OCI-LY7 (cell line): Measurements from ENCODE around the gene EIF4H. TPM values are rescaled to one million over a fixed set of nuclear protein-coding genes. Genes with fewer than 3 reads are reported as not detected.

Source experiments
- BruUV-seq: library from RNA; stranded (reverse); fragments of 400-500 nt; replicated peaks from 2 replicates; lab custom pipeline; 2021; lab: Mats Ljungman, UMichigan
- CTCF ChIA-PET: fragments of 300-600 bp; sonication (Branson Sonifier 250); formaldehyde crosslinking; loops from one replicate; lab custom pipeline; 2022; ENCODE audit warnings: antibody characterized with exemption; ENCODE audit not compliant: unreplicated experiment; lab: Charles Lee
- POLR2A ChIA-PET: fragments of 300-600 bp; sonication (Branson Sonifier 250); formaldehyde crosslinking; loops from one replicate; lab custom pipeline; 2022; ENCODE audit warnings: antibody characterized with exemption; lab: Charles Lee
- DNase-seq: peaks from one replicate; pipeline ENCODE4 v3.0.0-alpha.2; 2015; ENCODE audit warnings: low spot score
- H2AFZ ChIP-seq: fragments of 200-600 bp; sonication (generic), shearing (Covaris generic); 2 replicates; pipeline ENCODE4 v1.6.1; 2014; ENCODE audit warnings: mild to moderate bottlenecking, antibody characterized with exemption, low read length, moderate library complexity
- H3K27ac ChIP-seq: fragments of 200-600 bp; sonication (generic); 2 replicates; pipeline ENCODE4 v1.5.1; 2014; ENCODE audit warnings: mixed run types, low read depth, mild to moderate bottlenecking, moderate library complexity, low read length, inconsistent platforms; ENCODE audit not compliant: poor library complexity, severe bottlenecking
- H3K36me3 ChIP-seq: fragments of 200-600 bp; sonication (generic); 2 replicates; pipeline ENCODE4 v1.6.1; 2014; ENCODE audit warnings: mild to moderate bottlenecking, antibody characterized with exemption, low read length, moderate library complexity, mixed read lengths; ENCODE audit not compliant: insufficient read depth
- H3K4me1 ChIP-seq: fragments of 200-600 bp; sonication (generic); 2 replicates; pipeline ENCODE4 v1.5.1; 2014; ENCODE audit warnings: mild to moderate bottlenecking, low read length; ENCODE audit not compliant: insufficient read depth, poor library complexity, severe bottlenecking
- H3K4me2 ChIP-seq: fragments of 200-600 bp; sonication (generic); 2 replicates; pipeline ENCODE4 v1.6.1; 2014; ENCODE audit warnings: mild to moderate bottlenecking, low read length
- H3K4me3 ChIP-seq: fragments of 200-600 bp; sonication (generic); 2 replicates; pipeline ENCODE4 v1.5.1; 2014; ENCODE audit warnings: mild to moderate bottlenecking, low read depth, low read length; ENCODE audit not compliant: poor library complexity, severe bottlenecking
- H3K79me2 ChIP-seq: fragments of 200-600 bp; sonication (generic); 2 replicates; pipeline ENCODE4 v1.6.1; 2016; ENCODE audit warnings: low read depth, mild to moderate bottlenecking, low read length, moderate library complexity, mixed read lengths; ENCODE audit not compliant: insufficient read depth
- H3K9me2 ChIP-seq: fragments of 200-600 bp; sonication (generic); 2 replicates; pipeline ENCODE4 v1.6.1; 2016; ENCODE audit warnings: mild to moderate bottlenecking, low read length, mixed read lengths; ENCODE audit not compliant: insufficient read depth
- H3K9me3 ChIP-seq: fragments of 200-600 bp; sonication (generic); 2 replicates; pipeline ENCODE4 v1.6.1; 2014; ENCODE audit warnings: mild to moderate bottlenecking, mixed run types, low read length, mixed read lengths
- H4K20me1 ChIP-seq: fragments of 200-600 bp; sonication (generic); 2 replicates; pipeline ENCODE4 v1.6.1; 2014; ENCODE audit warnings: mild to moderate bottlenecking, antibody characterized with exemption, low read length, moderate library complexity, mixed read lengths; ENCODE audit not compliant: insufficient read depth
- CTCF ChIP-seq: fragments of 200-600 bp; sonication (generic); conservative IDR thresholded peaks from 2 replicates; pipeline ENCODE4 v1.5.1; 2014; ENCODE audit warnings: mild to moderate bottlenecking, antibody characterized with exemption, low read length, moderate library complexity, mixed read lengths
- EZH2phosphoT487 ChIP-seq: fragments of 200-600 bp; sonication (generic); IDR thresholded peaks from 2 replicates; pipeline ENCODE4 v1.6.1; 2018; ENCODE audit warnings: low read depth, borderline replicate concordance, mild to moderate bottlenecking, mixed run types, antibody characterized with exemption, low read length, moderate library complexity, mixed read lengths
- intact Hi-C: fragments of 100-400 bp; cut with micrococcal nuclease; formaldehyde crosslinking; loops from one replicate; pipeline ENCODE4 v1.10.0; 2022; ENCODE audit not compliant: unreplicated experiment
- total RNA-seq, 2 experiments: library from RNA; depleted of rRNA in 1 of 2; stranded (reverse); fragments of >200 nt in 1 of 2; shearing (Covaris generic) in 1 of 2; gene quantifications; 2 replicates each; pipeline ENCODE4 v1.2.3, GENCODE V29; 2014 to 2022

The EIF4H gene
- total RNA-seq, 2 experiments from 2014 or later = 202 to 345 TPM

- BruUV-seq = no TSS peak
- Histone ChIP-seq H3K4me1 (peaks cover 74% of the 10 kb centered on the region), H3K79me2 (peaks cover 100% of the 10 kb centered on the region), H3K27ac (peak overlapping the region; percentile 38), H3K9me2 (no peaks in the 10 kb centered on the region), H3K36me3 (peaks cover 98% of the 10 kb centered on the region), H3K4me2 (peak overlapping the region; percentile 34; the same call in 1 of the 2 replicates), H3K4me3 (no peak overlapping the region), H4K20me1 (peaks cover 58% of the 10 kb centered on the region), H3K9me3 (no peaks in the 10 kb centered on the region), H2AFZ (no peak overlapping the region)
- ChIA-PET POLR2A (interaction anchor here (0.8 to 1.4 kb wide), 3 partner anchors 10 to 114 kb away, joined by 3 to 5 read pairs (median 4); no protein-coding TSS in a partner anchor), CTCF (interaction anchor here (0.8 to 1.8 kb wide), 2 partner anchors 11 to 115 kb away, joined by 3 to 10 read pairs; no protein-coding TSS in a partner anchor)
- DNase-seq = no peak
- TF ChIP-seq EZH2phosphoT487 = no peak
- no peak for TF ChIP-seq CTCF
- intact Hi-C loops = loop anchor here (1.0 to 5.0 kb wide), 2 partner anchors 100 to 115 kb away; partner anchors contain the start of gene LIMK1
Measured at GRCh38 chr7:74182453-74183090, 8.4 kb downstream of the EIF4H start.

- BruUV-seq = no TSS peak
- Histone ChIP-seq H3K4me3 (no peak overlapping the region), H2AFZ (no peak overlapping the region), H3K4me2 (peak overlapping the region; percentile 34; the same call in 1 of the 2 replicates), H3K27ac (peak overlapping the region; percentile 38), H3K9me2 (no peaks in the 10 kb centered on the region), H3K9me3 (no peaks in the 10 kb centered on the region), H3K36me3 (peaks cover 98% of the 10 kb centered on the region), H4K20me1 (peaks cover 61% of the 10 kb centered on the region), H3K4me1 (peaks cover 68% of the 10 kb centered on the region), H3K79me2 (peaks cover 100% of the 10 kb centered on the region)
- TF ChIP-seq CTCF = no peak
- no peak for TF ChIP-seq EZH2phosphoT487
- POLR2A ChIA-PET = interaction anchor here (1.0 to 1.4 kb wide), 3 partner anchors 8 to 113 kb away, joined by 4 to 6 read pairs (median 4); partner anchors contain the start of gene EIF4H
- CTCF ChIA-PET = interaction anchor here (0.8 to 1.8 kb wide), 3 partner anchors 8 to 116 kb away, joined by 3 to 10 read pairs (median 8); partner anchors contain the start of gene EIF4H
- no peak for DNase-seq
- intact Hi-C loops = loop anchor here (1.0 to 5.0 kb wide), 2 partner anchors 101 to 116 kb away; partner anchors contain the start of gene LIMK1
Measured at GRCh38 chr7:74183142-74183541, 9.0 kb downstream of the EIF4H start.
